ENCODE measurements around the gene ATP5PD.
"Not testable (repeated sequence)": the region's sequence is repeated elsewhere in the genome, so short reads cannot be mapped to it uniquely, and the experiment has no call there.

ATP5PD gene

DNA sequence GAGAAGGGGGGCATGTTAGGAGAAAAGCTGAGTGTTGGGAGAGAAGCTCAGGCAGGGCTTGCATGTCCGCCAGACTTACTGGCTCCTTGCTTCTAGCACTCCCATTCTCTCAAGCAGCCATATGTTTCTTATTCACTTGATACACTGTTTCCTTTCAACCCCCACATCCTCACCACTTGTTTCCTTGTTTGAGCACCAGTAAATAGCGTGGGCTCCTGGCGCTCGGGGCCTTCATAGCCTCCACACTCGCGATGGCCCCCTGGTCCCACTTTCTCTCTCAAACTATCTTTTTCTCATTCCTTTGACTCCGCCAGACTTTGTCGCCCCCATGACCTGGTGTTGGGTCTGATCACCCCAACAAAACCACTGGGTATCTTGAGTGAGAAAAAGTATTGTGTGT, 16.6 kb downstream of the ATP5PD start:
- no peak overlapping the region for H3K9ac ChIP-seq (ENCODE audit: low read length)
- TF ChIP-seq EZH2phosphoT487 (IDR thresholded peaks at IDR 0.05; ENCODE audit: low read depth), result no peak
- TF ChIP-seq, protein P1, sequence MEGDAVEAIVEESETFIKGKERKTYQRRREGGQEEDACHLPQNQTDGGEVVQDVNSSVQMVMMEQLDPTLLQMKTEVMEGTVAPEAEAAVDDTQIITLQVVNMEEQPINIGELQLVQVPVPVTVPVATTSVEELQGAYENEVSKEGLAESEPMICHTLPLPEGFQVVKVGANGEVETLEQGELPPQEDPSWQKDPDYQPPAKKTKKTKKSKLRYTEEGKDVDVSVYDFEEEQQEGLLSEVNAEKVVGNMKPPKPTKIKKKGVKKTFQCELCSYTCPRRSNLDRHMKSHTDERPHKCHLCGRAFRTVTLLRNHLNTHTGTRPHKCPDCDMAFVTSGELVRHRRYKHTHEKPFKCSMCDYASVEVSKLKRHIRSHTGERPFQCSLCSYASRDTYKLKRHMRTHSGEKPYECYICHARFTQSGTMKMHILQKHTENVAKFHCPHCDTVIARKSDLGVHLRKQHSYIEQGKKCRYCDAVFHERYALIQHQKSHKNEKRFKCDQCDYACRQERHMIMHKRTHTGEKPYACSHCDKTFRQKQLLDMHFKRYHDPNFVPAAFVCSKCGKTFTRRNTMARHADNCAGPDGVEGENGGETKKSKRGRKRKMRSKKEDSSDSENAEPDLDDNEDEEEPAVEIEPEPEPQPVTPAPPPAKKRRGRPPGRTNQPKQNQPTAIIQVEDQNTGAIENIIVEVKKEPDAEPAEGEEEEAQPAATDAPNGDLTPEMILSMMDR (IDR thresholded peaks at IDR 0.05; ENCODE audit: low read depth, low read length), result no peak
- H3K9me3 ChIP-seq (ENCODE audit: insufficient read depth, low read length), result peaks cover 4% of the 10 kb centered on the region; the same call in 1 of the 2 replicates
- H3K27ac ChIP-seq (ENCODE audit: low read length), result no peak overlapping the region
- no peak overlapping the region for H2AFZ ChIP-seq (ENCODE audit: low read depth, low read length)
- H4K20me1 ChIP-seq (ENCODE audit: insufficient read depth, low read length), result no peaks in the 10 kb centered on the region
- H3K27me3 ChIP-seq (ENCODE audit: low read depth, low read length), result no peaks in the 10 kb centered on the region
- H3K4me2 ChIP-seq (ENCODE audit: low read length), result no peak overlapping the region
- no peaks in the 10 kb centered on the region for H3K79me2 ChIP-seq (ENCODE audit: low read length)
- peaks cover 4% of the 10 kb centered on the region for H3K4me1 ChIP-seq (ENCODE audit: low read length)
- no peaks in the 10 kb centered on the region for H3K36me3 ChIP-seq (replicated peaks; ENCODE audit: low read depth, low read length)
- no peak overlapping the region for H3K4me3 ChIP-seq (ENCODE audit: low read length)

DNA sequence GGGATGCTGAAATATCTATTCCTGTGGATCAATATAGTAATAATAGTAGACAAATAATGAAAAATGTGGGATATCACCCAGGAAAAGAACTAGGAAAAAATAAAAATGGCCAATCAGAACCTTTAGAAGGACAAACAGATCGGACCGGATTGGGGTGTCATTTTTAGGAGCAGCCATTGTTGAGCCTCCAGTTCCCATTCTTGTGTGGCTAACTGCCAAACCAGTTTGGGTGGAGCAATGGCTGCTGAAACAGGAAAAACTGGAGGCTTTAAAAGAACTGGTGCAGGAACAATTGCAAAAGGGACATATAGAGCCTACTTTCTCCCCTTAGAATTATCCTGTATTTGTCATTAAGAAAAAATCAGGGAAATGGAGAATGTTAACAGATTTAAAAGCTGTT, 20.1 kb downstream of the ATP5PD start:
- H3K27ac ChIP-seq (ENCODE audit: low read length); H3K4me3 ChIP-seq (ENCODE audit: low read length); H2AFZ ChIP-seq (ENCODE audit: low read depth, low read length); H3K4me1 ChIP-seq (ENCODE audit: low read length); H3K36me3 ChIP-seq (replicated peaks; ENCODE audit: low read depth, low read length); H3K9me3 ChIP-seq (ENCODE audit: insufficient read depth, low read length); H3K79me2 ChIP-seq (ENCODE audit: low read length); H3K4me2 ChIP-seq (ENCODE audit: low read length); H4K20me1 ChIP-seq (ENCODE audit: insufficient read depth, low read length); H3K9ac ChIP-seq (ENCODE audit: low read length); H3K27me3 ChIP-seq (ENCODE audit: low read depth, low read length): not testable (repeated sequence)

DNA sequence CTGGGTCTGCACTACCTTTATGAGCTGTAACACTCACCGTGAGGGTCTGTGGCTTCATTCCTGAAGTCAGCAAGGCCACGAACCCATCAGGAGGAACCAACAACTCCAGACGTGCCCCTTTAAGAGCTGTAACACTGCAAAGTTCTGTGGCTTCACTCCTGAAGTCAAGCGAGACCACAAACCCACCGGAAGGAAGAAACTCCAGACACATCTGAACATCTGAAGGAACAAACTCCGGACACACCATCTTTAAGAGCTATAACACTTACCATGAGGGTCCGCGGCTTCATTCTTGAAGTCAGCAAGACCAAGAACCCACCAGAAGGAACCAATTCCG, 21.4 kb downstream of the ATP5PD start:
- H3K4me1 ChIP-seq (ENCODE audit: low read length); H3K27me3 ChIP-seq (ENCODE audit: low read depth, low read length); H3K4me2 ChIP-seq (ENCODE audit: low read length); H3K4me3 ChIP-seq (ENCODE audit: low read length); H2AFZ ChIP-seq (ENCODE audit: low read depth, low read length); H3K9ac ChIP-seq (ENCODE audit: low read length); H3K9me3 ChIP-seq (ENCODE audit: insufficient read depth, low read length); H3K27ac ChIP-seq (ENCODE audit: low read length); H4K20me1 ChIP-seq (ENCODE audit: insufficient read depth, low read length); H3K79me2 ChIP-seq (ENCODE audit: low read length): not testable (repeated sequence)
- peaks cover 18% of the 10 kb centered on the region for H3K36me3 ChIP-seq (replicated peaks; ENCODE audit: low read depth, low read length)

DNA sequence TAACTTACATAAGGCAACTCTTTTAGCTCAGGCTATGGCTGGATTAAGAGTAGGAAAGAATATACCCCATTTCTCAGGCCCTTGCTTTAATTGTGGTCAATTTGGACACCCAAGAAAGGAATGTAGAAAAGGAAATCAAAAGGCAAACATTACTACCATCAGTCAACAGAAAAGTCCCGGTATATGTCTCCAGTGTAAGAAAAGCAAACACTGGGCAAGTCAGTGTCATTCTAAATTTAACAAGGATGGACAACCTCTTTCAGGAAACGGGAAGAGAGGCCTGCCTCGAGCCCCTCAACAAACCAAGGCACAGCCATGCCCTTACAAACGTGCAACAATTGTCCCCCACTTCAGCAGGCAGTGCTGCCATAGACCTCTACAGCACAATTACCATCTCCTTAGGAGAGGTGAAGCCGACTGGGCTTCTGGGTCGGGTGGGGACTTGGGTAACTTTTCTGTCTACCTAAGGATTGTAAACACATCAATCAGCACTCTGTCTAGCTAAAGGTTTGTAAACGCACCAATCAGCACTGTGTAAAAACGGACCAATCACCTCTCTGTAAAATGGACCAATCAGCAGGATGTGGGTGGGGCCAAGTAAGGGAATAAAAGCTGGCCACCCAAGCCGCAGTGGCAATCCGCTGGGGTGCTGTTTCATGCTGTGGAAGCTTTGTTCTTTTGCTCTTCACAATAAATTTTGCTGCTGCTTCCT, 21.9 kb downstream of the ATP5PD start:
- TF ChIP-seq EZH2phosphoT487 (IDR thresholded peaks at IDR 0.05; ENCODE audit: low read depth), result no peak
- TF ChIP-seq, protein P1 (IDR thresholded peaks at IDR 0.05; ENCODE audit: low read depth, low read length), result no peak
- Histone ChIP-seq H3K9ac (ENCODE audit: low read length) (no peak overlapping the region), H3K4me2 (ENCODE audit: low read length) (no peak overlapping the region), H3K9me3 (ENCODE audit: insufficient read depth, low read length) (no peaks in the 10 kb centered on the region), H3K36me3 (replicated peaks; ENCODE audit: low read depth, low read length) (peaks cover 19% of the 10 kb centered on the region), H3K79me2 (ENCODE audit: low read length) (no peaks in the 10 kb centered on the region), H2AFZ (ENCODE audit: low read depth, low read length) (no peak overlapping the region), H3K4me1 (ENCODE audit: low read length) (no peaks in the 10 kb centered on the region), H3K27ac (ENCODE audit: low read length) (no peak overlapping the region), H4K20me1 (ENCODE audit: insufficient read depth, low read length) (no peaks in the 10 kb centered on the region), H3K27me3 (ENCODE audit: low read depth, low read length) (no peaks in the 10 kb centered on the region), H3K4me3 (ENCODE audit: low read length) (no peak overlapping the region)

DNA sequence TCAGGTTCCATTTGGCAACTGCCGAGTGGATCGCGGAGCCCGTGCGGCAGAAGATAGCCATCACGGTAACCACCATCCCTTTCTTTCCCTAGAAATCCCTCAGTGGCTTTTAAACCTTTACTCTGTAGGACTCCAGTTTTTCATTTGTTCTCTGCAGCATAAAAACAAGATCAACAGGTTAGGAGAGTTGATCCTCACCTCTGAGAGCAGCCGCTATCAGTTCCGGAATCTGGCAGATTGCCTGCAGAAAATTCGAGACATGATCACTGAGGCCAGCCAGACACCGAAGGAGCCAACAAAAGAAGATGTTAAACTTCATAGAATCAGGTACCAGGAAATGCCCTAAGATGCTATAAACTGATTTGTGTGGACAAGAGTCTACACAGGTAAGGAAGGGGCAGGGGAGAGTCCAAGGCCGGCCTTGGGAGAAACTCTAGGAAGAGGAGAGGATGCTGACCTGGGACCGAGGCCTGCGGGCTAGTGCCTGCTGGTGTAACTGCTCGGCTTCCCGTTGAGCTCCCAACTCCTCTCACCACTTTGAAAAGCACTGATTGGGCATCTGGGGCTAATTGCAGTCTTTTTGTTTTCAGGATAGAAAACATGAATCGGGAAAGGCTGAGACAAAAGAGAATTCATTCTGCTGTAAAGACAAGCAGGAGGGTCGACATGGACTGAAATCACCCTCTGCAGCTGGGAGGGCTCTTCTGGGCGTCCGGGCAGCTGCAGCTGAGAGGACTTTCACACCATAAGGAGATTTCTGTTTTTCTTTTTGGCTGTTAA, 26.2 kb downstream of the ATP5PD start:
- H3K4me1 ChIP-seq (ENCODE audit: low read length), result no peaks in the 10 kb centered on the region
- H2AFZ ChIP-seq (ENCODE audit: low read depth, low read length), result no peak overlapping the region
- H3K4me2 ChIP-seq (ENCODE audit: low read length), result no peak overlapping the region
- H3K9me3 ChIP-seq (ENCODE audit: insufficient read depth, low read length), result no peaks in the 10 kb centered on the region
- no peak overlapping the region for H3K9ac ChIP-seq (ENCODE audit: low read length)
- TF ChIP-seq, protein P1 (IDR thresholded peaks at IDR 0.05; ENCODE audit: low read depth, low read length), result no peak
- TF ChIP-seq EZH2phosphoT487 (IDR thresholded peaks at IDR 0.05; ENCODE audit: low read depth), result no peak
- no peaks in the 10 kb centered on the region for H3K27me3 ChIP-seq (ENCODE audit: low read depth, low read length)
- H4K20me1 ChIP-seq (ENCODE audit: insufficient read depth, low read length), result no peaks in the 10 kb centered on the region
- peaks cover 6% of the 10 kb centered on the region; the same call in 1 of the 2 replicates for H3K79me2 ChIP-seq (ENCODE audit: low read length)
- H3K36me3 ChIP-seq (replicated peaks; ENCODE audit: low read depth, low read length), result peaks cover 38% of the 10 kb centered on the region
- H3K27ac ChIP-seq (ENCODE audit: low read length), result no peak overlapping the region
- no peak overlapping the region for H3K4me3 ChIP-seq (ENCODE audit: low read length)

All from OCI-LY3 (cell line).